ENCODE data around the gene RETREG1.
A peak's percentile ranks its signal among the peaks of the same experiment; 100 is the strongest.
"Not testable (repeated sequence)": the region's sequence is repeated elsewhere in the genome, so short reads cannot be mapped to it uniquely, and the experiment has no call there.

Gene RETREG1

GRCh38 chr5:16616536-16617273, at the start of gene RETREG1:
TSS of gene RETREG1 (minus strand) at chr5:16616997. CDS start at chr5:16616971, 26 bp downstream.
- DNase-seq: peak; percentile 55

- DNase-seq: no peak
Measured at GRCh38 chr5:16666130-16666882, 49.5 kb upstream of the RETREG1 start.

GRCh38 chr5:16665601-16666000, 48.8 kb upstream of the RETREG1 start:
- DNase-seq: no peak

GRCh38 chr5:16664368-16664767, 47.6 kb upstream of the RETREG1 start:
- DNase-seq: no peak

GRCh38 chr5:16663840-16664239, 47.0 kb upstream of the RETREG1 start:
- DNase-seq: no peak

GRCh38 chr5:16661713-16662112, 44.9 kb upstream of the RETREG1 start:
- DNase-seq: no peak

- DNase-seq: no peak
Measured at GRCh38 chr5:16660982-16661381, 44.2 kb upstream of the RETREG1 start.

GRCh38 chr5:16659536-16659935, 42.7 kb upstream of the RETREG1 start:
- DNase-seq: no peak

- DNase-seq: no peak
Measured at GRCh38 chr5:16656561-16657191, 39.9 kb upstream of the RETREG1 start.

DNA sequence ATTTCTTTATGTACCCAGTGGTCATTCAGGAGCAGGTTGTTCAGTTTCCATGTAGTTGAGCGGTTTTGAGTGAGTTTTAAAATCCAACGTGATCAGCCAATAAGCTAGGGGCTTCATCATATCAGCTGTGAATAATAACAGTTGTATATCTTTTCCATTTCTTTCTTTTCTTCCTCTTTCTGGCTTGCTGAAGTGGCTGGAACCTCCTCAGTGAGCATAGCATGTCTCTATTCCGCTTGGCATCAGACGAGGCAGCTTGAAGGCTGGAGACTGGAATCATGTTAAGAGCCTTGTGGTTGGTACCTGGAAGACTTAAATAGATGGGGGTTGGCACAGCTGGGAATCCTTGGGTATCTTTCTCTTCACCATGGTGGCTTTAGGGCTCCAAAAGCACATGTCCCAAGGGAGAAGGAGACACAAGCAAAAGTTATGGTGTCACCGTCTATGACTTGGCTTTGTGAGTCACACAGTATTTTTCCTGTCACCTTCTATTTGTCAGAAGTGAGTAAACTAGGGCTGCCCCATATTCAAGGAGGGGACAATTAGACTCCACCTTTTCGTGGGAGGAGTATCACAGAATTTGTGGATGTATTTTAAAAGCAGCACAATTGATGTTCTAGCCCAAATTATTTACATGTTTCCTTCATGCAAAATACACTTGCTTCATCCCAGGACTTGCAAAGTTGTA, 38.0 kb upstream of the RETREG1 start:
- no peak for DNase-seq

DNA sequence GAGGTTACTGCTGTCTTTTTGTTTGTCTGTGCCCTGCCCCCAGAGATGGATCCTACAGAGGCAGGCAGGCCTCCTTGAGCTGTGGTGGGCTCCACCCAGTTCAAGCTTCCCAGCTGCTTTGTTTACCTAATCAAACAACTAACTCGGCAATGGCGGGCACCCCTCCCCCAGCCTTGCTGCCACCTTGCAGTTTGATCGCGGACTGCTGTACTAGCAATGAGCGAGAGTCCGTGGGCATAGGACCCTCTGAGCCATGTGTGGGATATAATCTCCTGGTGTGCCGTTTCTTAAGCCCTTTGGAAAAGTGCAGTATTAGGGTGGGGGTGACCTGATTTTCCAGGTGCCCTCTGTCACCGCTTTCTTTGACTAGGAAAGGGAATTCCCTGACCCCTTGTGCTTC, 31.9 kb upstream of the RETREG1 start:
- DNase-seq: not testable (repeated sequence)

DNA sequence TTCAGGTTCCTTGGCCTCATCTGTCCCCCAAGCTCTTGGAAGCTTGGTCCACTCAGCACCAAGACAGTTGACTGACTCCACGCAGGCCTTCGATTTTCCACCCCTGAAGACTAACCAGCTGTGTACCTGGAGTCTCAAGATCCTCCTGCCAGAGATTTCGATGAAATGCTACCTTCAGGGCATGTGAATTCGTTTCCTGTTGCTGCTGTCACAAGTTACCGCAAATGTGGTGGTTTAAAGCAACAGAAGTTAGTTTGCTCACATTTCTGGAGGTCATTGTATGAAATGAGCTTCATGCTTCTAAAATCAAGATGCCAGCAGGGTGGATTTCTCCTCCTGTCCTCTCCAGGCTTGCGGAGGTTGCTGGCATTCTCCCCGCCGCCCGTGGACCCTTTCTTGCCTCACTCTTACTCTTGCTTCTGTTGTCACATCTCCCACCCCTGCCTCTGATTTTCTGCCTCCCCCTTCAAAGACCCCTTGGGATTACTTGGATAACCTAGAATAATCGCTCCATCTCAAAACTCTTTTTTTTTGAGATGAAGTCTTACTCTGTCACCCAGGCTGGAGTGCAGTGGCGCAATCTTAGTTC, 27.6 kb upstream of the RETREG1 start:
- DNase-seq: no peak

DNA sequence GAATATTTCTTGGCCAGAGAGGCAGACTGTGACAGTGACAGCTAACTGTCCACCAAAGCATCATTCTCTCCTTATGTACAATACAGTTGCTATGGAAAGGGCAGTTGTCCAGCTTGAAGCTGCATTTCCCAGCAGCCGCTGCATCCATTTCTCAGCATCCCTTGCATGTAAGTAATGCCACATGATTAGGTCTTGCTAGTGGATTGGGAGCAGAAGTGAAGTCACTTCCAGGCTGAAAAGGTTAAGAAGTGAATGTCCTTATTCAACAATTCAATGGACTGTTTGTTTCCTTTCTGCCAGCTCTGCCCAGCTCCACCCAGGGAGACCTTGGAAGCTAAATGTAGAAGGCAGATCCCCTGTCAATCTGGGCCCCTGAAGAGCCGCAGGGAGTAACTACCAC, 26.1 kb upstream of the RETREG1 start:
- DNase-seq: no peak

DNA sequence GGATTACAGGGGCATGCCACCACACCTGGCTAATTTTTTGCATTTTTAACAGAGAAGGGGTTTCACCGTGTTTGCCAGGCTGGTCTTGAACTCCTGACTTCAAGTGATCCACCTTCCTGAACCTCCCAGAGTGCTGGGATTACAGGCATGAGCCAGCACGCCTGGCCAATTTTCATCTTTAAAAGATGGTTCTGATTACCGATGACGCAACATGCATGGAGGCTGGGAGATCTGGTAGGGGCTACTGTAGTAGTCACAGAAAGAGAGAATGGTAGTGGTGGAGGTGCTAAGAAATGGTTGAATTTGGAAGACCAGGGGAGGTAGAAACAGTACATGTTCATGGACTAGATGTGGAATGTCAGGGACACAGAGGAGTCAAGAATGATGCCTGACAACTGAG, 22.4 kb upstream of the RETREG1 start:
- DNase-seq: no peak

DNA sequence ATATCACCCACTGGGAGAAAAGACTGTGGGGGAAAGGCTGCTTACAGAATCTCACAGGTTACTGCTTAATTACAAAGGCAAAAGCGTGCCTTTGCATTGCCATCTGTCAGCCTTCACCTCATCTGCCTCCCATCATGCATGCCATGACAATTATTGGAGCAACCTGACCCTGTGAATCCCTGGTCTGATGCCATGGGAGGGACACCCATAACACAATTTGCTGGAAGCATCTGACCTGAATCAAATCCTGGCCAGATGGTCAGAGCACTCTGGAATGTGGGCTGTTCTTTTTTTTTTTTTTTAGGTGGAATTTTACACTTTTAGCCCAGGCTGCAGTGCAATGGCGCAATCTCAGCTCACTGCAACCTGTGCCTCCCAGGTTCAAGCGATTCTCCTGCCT, 11.6 kb upstream of the RETREG1 start:
- no peak for DNase-seq

GRCh38 chr5:16626696-16627264, 10.0 kb upstream of the RETREG1 start:
- DNase-seq: no peak

GRCh38 chr5:16625096-16625495, 8.3 kb upstream of the RETREG1 start:
- no peak for DNase-seq

GRCh38 chr5:16619136-16619535, 2.3 kb upstream of the RETREG1 start:
- no peak for DNase-seq

DNA sequence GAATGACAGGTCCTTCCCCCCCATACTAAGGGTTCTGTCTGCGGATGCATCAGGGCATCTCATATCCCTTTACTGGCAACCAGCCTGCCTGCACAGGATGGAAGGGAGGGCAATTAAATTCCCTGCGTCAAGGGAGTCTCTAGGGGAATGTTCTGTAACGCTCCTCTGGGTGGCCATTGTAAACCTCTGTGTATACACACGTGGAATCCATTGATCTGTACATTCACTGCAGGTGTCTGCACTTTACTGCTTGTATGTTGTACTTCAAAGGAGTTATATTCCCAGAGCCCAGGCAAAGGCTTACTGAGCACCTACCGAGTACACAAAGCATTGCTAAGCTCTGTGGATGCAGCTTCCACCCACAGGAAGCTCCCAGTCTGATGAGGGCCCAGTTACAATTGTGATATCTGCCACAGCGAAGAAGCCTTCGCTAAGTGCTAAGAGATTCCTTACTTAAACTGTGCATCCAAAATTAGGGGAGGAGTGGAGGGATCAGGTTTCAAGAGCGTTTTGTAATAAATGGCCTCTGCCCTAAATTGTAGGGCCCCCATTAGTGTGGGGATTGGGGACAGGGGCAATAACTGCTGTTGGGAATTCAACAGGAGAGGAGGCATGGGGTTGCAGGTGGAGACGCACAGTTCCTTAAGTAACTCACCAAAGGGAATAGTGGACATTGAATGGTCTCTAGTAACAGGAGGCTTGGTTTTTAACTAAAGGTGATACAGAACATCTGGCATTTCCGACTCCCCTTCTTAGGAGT, 1.5 kb upstream of the RETREG1 start:
- DNase-seq: no peak

- DNase-seq: no peak
Measured at GRCh38 chr5:16617274-16617968, 624 bp upstream of the RETREG1 start.

Measured in NCI-H510A (cell line).